HG02981 (cell line): ENCODE results near the gene CYP26A1.

Source experiments
- ATAC-seq: cut with Tn5 transposase; IDR thresholded peaks from one replicate; pipeline ENCODE4 v1.9.1; 2021; ENCODE audit warnings: mild to moderate bottlenecking, moderate library complexity; ENCODE audit not compliant: unreplicated experiment

The CYP26A1 gene

GRCh38 chr10:93110472-93111146 is 36.9 kb downstream of the CYP26A1 start:
- peak; percentile 47 for ATAC-seq

- no peak for ATAC-seq
These were observed 39.3 kb downstream of the CYP26A1 start for GRCh38 chr10:93113042-93113441.

GRCh38 chr10:93115661-93116383 is 42.1 kb downstream of the CYP26A1 start:
- peak; percentile 74 for ATAC-seq

GRCh38 chr10:93121311-93121710 is 47.6 kb downstream of the CYP26A1 start:
- no peak for ATAC-seq

- no peak for ATAC-seq
These were observed 50.1 kb downstream of the CYP26A1 start for GRCh38 chr10:93123766-93124165.

- ATAC-seq, result no peak
These were observed 51.1 kb downstream of the CYP26A1 start for GRCh38 chr10:93124580-93125318.

- ATAC-seq, result no peak
These were observed 52.3 kb downstream of the CYP26A1 start for GRCh38 chr10:93125966-93126365.

- ATAC-seq, result no peak
These were observed 52.9 kb downstream of the CYP26A1 start for GRCh38 chr10:93126483-93127052.
